Stomach smooth muscle (tissue), 2 donors: Measurements from ENCODE around the gene RHBDL1.

ENCODE experiments used
- H3K27ac ChIP-seq: one replicate; pipeline ENCODE4 v1.7.0; 2013; ENCODE audit warnings: mild to moderate bottlenecking, low read length, inconsistent platforms
- H3K27me3 ChIP-seq, 2 donors: one replicate each; pipeline ENCODE4 v1.7.0; 2013; ENCODE audit warnings: low read length in 2 of 2; ENCODE audit not compliant: insufficient read depth in 2 of 2, control insufficient read depth in 1 of 2
- H3K36me3 ChIP-seq, 2 donors: one replicate each; pipeline ENCODE4 v1.7.0; 2013; ENCODE audit warnings: low read length in 2 of 2; ENCODE audit not compliant: control insufficient read depth in 2 of 2, insufficient read depth in 2 of 2
- H3K4me1 ChIP-seq: one replicate; pipeline ENCODE4 v1.7.0; 2013; ENCODE audit warnings: low read length; ENCODE audit not compliant: control insufficient read depth, insufficient read depth
- H3K4me3 ChIP-seq, 2 donors: one replicate each; pipeline ENCODE4 v1.7.0; 2013; ENCODE audit warnings: low read length in 2 of 2
- H3K9ac ChIP-seq, 2 donors: one replicate each; pipeline ENCODE4 v1.7.0; 2013; ENCODE audit warnings: low read length in 2 of 2, mild to moderate bottlenecking in 1 of 2
- H3K9me3 ChIP-seq, 2 donors: one replicate each; pipeline ENCODE4 v1.7.0; 2013; ENCODE audit warnings: low read length in 2 of 2; ENCODE audit not compliant: control insufficient read depth in 2 of 2
- donor health status: healthy.
- donor health status: Pancreatic carcinoma.

The RHBDL1 gene

DNA sequence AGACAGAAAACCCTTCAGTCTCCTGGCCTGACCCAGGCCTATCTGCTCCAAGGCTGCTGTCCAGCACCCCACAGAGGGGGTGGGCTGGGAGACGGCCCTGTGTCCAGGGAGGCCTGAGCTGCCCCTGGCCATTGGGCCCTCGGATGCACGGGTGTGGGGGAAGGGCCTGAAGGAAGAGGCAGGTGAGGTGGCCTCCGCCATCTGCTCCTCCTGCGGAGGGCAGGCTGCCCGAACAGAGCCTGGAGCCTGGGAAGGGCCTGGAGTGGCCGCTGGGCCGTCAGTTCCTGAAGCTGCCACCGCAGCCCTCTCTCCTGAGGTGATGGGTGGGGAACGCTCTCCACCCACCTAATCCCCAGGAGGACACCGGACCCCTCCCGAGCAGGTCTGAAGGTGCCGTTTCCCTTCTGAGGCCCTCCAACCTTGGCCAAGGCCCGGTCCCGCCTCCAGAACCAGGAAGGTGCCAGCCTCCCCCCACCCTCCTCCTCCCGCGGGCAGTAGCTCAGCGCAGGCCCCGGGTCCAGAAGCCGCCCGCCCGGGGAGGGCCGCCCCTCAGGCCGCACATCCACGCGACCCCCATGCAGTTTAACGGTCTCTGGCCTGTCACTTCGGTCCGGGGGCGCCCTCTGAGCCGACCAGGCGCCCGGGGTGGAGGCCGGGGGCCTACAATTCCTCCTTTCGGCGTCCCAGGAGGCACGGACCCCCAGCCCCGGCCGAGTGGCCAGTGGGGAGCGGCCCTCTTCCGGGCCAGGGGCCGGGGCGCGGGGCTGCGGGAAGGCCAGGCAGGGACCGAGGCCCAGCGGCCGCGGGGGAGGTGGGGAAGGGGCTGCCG lies 29.3 kb downstream of the RHBDL1 start:
- H3K4me3 ChIP-seq = no peak overlapping the region
- H3K9ac ChIP-seq = no peak overlapping the region
- peaks cover 12% of the 10 kb centered on the region for H3K4me1 ChIP-seq
- H3K36me3 ChIP-seq = no peaks in the 10 kb centered on the region
- peaks cover 71 to 84% of the 10 kb centered on the region in 2 donors for H3K27me3 ChIP-seq
- H3K27ac ChIP-seq = no peak overlapping the region
- no peaks in the 10 kb centered on the region for H3K9me3 ChIP-seq

DNA sequence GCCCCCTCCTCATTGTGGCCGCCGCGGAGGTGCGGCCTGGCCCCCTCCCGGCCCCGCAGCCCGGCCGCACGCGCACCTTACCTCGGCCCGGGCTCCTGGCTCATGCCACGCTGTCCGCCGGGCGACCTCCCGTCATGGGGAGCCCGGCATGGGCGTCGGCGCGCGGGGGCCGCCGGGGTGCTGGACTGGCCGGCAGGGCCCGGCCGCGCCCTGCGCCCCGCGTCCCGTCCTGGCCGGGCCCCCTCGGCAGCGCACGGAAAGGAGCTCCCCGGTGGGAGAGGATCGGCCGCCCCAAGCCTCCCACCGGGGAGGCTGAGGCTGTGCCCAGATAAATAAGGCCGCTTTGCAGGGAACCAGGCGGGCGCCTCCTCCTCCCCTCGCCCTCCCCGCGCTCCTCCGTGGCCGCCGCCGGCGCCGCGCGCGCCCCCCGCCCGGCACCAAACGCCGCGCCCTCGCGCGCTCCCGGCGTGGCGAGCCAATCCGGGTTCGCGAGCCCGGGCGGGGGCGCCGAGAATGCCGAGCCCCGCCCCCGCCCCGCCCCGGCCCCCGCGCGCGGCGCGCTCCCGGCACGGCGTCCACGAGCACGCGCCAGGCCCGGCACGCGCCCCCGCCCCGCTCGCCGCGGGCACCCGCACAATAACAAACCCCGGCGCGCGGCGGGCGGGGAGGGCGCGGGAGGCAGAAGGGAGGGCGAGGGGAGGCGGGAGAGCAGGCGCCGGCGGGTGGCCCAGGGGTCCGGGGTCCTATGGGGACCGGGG lies 30.1 kb downstream of the RHBDL1 start, which contains the start of gene FBXL16:
Gene FBXL16 (minus strand): TSS at position 371 of the 758 bp plus-strand sequence. CDS start 8,396 bp downstream, outside the sequence.
- Histone ChIP-seq H3K4me3 (no peak within 1 kb of the TSS), H3K36me3 (no peaks in the 10 kb centered on the region), H3K9ac (no peak within 1 kb of the TSS)

DNA sequence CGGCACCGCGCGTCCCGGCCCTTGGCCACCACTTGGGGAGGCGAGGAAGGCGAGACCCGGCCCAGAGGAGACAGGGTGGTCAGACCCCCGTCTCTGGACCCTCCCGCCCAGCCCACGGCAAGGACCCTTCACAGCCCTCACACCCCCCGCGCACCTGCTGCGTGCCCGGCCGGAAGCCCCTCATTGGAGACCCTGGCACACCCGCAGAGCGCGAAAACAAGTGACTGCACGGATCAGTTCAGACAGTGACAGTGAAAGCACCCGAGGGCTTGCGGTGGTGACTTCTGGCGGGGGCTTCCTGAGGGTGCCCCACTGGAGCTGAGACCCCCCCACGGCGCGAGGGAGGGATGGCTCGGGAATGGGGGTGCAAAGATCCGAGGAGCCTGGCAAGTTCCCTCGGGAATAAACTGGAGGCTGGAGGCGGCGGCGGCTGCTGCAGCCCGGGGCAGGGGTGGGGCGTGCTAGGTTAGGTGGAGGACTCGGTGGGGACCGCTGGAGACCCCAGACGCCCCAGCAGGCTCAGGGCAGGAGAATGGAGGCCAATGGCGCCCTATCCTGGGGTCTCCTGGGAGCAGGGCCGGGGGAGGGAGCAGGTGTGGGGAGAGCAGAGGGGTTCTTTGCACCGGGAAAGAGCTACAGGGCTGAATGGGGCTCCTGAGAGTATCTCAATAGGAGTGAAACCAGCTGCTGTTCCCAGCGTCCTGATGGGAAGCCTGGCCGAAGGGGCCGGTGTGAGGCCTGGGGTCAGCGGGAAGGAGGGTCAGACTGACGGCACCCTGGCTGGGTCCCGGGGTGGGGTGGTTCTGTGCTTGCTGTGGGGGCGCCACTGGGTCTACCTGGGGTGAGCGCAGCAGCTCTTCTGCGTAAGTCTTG lies 31.0 kb downstream of the RHBDL1 start:
- Histone ChIP-seq H3K4me1 (peaks cover 18% of the 10 kb centered on the region), H3K36me3 (no peaks in the 10 kb centered on the region), H3K9ac (no peak overlapping the region), H3K9me3 (no peaks in the 10 kb centered on the region), H3K4me3 (no peak overlapping the region), H3K27ac (no peak overlapping the region), H3K27me3 (peaks cover 80 to 84% of the 10 kb centered on the region in 2 donors)

More for the DNA sequence above, 30.1 kb downstream of the RHBDL1 start, which contains the start of gene FBXL16:
- Histone ChIP-seq H3K9me3 (no peaks in the 10 kb centered on the region), H3K27me3 (peaks cover 77 to 84% of the 10 kb centered on the region in 2 donors), H3K27ac (no peak within 1 kb of the TSS), H3K4me1 (peaks cover 18% of the 10 kb centered on the region)

DNA sequence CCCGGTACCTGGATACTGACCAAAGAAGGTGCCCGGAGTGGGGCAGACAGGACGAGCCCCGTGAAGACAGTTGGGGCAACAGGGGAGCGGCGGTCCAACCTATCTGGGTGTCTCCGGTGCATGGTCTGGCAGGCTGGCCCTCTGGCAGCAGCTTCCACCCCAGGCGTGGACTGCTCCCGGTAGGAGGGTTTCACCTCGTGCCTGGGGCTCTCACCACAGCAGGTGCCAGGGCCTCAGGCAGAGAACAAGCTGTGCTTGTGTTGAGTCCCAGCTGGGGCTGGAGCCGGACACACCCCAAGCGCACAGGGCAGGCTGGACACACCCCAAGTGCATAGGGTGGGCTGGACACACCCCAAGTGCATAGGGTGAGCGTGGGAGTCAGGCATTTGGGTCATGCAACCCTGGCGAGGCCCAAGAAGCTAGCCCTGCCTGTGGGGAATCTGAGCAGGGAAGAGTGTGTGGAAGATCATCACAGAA lies 31.6 kb downstream of the RHBDL1 start:
- Histone ChIP-seq H3K36me3 (no peaks in the 10 kb centered on the region), H3K4me1 (peaks cover 18% of the 10 kb centered on the region), H3K9ac (no peak overlapping the region), H3K27ac (no peak overlapping the region), H3K9me3 (no peaks in the 10 kb centered on the region), H3K4me3 (no peak overlapping the region), H3K27me3 (peaks cover 74 to 80% of the 10 kb centered on the region in 2 donors)

DNA sequence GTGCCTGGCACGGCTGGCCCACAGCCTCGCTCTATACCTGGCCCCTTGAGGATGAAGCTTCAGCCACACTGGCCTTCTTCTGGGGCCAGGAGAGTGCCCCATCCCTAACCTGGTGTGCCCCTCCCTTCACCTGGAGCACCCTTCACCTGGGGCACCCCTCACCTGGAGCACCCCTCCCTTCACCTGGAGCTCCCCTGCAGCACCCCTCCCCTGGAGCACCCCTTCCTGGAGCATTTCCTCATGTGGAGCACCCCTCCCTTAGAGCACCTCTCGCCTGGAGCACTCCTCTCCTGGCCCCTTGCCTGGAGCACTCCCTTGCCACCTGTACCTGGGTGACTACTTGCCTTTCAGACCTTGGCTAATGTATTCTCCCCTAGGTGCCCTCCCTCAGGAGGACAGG lies 32.5 kb downstream of the RHBDL1 start:
- Histone ChIP-seq H3K36me3 (no peaks in the 10 kb centered on the region), H3K4me1 (peaks cover 18% of the 10 kb centered on the region), H3K9me3 (no peaks in the 10 kb centered on the region), H3K4me3 (no peak overlapping the region), H3K27me3 (peaks cover 65 to 72% of the 10 kb centered on the region in 2 donors), H3K9ac (no peak overlapping the region), H3K27ac (no peak overlapping the region)

DNA sequence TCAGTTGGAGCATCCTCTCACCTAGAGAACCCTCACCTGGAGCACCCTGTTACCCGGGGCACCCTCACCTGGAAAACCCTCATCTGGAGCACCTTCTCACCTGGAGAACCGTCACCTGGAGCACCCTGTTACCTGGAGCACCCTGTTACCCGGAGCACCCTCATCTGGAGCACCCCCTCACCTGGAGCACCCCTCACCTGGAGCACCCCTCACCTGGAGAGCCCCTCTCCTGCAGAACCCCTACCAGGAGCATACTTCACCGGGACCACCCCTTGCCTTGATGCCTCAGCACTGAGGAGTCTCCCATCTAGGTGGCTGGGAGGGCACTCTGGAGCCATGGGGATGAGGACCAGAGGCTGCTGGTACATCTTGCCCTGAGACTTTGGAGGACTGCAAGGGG lies 33.5 kb downstream of the RHBDL1 start:
- Histone ChIP-seq H3K4me1 (peaks cover 19% of the 10 kb centered on the region), H3K27me3 (peaks cover 56 to 62% of the 10 kb centered on the region in 2 donors), H3K36me3 (no peaks in the 10 kb centered on the region), H3K9me3 (no peaks in the 10 kb centered on the region), H3K27ac (no peak overlapping the region), H3K4me3 (no peak overlapping the region), H3K9ac (no peak overlapping the region)

DNA sequence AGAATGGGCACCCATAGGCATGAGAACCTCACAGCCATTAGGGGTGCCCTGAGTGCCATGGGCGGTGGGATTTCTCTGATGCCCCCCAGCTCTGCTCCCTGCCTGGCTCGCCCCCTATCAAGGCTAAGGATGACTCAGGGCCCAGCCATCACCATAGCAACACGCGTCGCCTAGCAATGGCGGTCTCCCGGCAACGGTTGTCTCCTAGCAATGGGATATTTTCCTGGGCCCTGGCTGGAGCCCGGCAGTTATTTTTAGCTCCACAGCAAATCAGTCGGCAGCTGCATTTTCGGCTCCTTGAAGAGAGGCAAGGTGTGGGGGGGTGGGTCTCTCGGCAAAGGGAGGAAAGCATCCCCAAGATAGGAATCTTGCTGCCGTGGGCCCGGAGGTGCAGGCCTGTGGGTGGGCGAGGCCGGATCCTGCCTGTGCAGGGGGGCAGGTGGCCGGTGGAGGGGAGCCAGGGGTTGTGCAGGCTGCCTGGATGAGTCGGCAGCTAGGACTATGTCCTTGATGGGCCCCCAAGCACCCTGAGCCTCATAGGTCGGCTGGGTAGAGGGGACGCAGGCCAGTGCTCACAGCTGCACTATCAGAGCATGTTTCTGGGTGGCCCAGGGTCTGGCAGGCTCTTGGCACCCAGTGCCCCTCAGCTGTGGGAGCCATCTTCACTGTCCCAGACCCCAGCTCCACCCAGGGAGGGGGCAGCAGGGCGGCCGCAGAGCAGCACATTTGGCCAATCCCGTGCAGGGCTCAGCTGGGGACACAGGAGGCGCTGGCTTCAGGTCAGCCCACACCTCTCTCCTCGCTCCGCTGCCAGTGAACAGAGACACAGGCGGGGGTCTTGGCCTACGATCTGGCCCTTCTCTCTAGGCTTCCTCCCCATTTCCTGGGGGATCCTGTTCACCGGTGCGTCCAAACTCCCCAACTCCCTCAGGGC lies 34.4 kb downstream of the RHBDL1 start:
- Histone ChIP-seq H3K4me3 (no peak overlapping the region), H3K9ac (no peak overlapping the region), H3K9me3 (no peaks in the 10 kb centered on the region), H3K27me3 (peaks cover 49 to 54% of the 10 kb centered on the region in 2 donors), H3K27ac (no peak overlapping the region), H3K36me3 (no peaks in the 10 kb centered on the region), H3K4me1 (peaks cover 27% of the 10 kb centered on the region)

DNA sequence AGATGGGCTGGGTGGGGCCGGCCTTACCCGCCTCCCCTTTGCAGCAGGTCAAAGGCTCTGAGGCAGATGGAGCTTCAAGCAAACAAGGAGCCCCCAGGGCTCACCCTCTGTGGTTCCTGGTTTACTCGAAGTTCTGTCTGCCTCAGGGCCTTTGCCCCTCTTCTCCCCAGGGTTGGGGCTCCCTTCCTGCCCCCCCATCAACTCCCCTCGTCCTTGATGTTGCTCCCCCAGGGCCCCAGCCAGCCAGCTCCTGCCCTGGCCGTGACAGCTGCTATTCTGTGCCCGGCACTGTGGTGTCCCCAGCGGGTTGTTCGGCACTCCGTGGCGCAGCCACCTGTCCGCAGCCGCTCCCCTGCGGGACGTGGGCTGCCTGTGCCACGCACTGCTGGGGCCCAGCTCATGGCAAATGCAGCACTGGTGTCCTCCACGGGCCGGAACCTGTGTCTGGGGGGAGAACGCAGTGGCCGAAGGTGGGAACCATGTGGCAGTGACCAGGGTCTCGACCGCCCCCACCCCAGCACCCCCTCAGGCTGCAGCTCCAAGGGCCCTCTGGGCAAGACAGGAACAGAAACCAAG lies 35.1 kb downstream of the RHBDL1 start:
- Histone ChIP-seq H3K27me3 (peaks cover 47 to 51% of the 10 kb centered on the region in 2 donors), H3K9me3 (no peaks in the 10 kb centered on the region), H3K27ac (no peak overlapping the region), H3K4me3 (no peak overlapping the region), H3K9ac (no peak overlapping the region), H3K36me3 (no peaks in the 10 kb centered on the region), H3K4me1 (peaks cover 32% of the 10 kb centered on the region)

DNA sequence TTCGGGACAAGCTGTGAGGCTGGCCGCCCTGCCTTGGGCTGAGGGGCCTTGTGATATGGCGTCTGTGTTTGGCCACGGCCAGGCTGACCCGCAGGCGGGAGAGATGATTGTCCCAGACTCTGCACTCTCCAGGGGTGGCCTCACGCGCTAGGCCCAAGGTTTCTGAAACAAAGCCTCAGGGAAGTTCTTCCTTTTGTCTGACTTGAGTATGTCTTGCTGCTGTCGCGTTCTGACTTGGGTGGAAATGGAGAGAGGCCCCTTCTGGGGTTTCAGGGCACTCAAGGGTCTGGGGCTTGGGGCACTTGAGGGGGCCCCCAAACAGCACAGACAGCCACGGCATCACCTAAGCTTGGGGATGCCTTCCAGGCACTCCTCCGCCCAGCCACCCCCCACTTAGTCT lies 35.6 kb downstream of the RHBDL1 start:
- Histone ChIP-seq H3K27me3 (peaks cover 48 to 53% of the 10 kb centered on the region in 2 donors), H3K36me3 (no peaks in the 10 kb centered on the region), H3K9ac (no peak overlapping the region), H3K27ac (no peak overlapping the region), H3K4me3 (no peak overlapping the region), H3K9me3 (no peaks in the 10 kb centered on the region), H3K4me1 (peaks cover 35% of the 10 kb centered on the region)
